GM19395 (cell line): ENCODE measurements around the gene AOPEP.

Experiments
- ATAC-seq: cut with Tn5 transposase; IDR thresholded peaks from one replicate; pipeline ENCODE4 v1.9.1; 2021; ENCODE audit warnings: mild to moderate bottlenecking, moderate library complexity; ENCODE audit not compliant: unreplicated experiment

The AOPEP gene

GRCh38 chr9:94726495-94727191 lies at the start of gene AOPEP:
Gene AOPEP (plus strand): TSS chr9:94726699. CDS start chr9:94759784, 33,085 bp downstream.
- ATAC-seq, result peak; percentile 95

- ATAC-seq, result no peak
These were observed 48.6 kb upstream of the AOPEP start for GRCh38 chr9:94677929-94678328.

- ATAC-seq, result no peak
These were observed 46.9 kb upstream of the AOPEP start for GRCh38 chr9:94679587-94679986.

GRCh38 chr9:94680020-94680419 lies 46.5 kb upstream of the AOPEP start:
- ATAC-seq, result no peak

- ATAC-seq, result no peak
These were observed 45.9 kb upstream of the AOPEP start for GRCh38 chr9:94680621-94681020.

GRCh38 chr9:94681508-94681907 lies 45.0 kb upstream of the AOPEP start:
- ATAC-seq, result no peak

- ATAC-seq, result no peak
These were observed 41.1 kb upstream of the AOPEP start for GRCh38 chr9:94685359-94685758.

- ATAC-seq, result no peak
These were observed 39.0 kb upstream of the AOPEP start for GRCh38 chr9:94687451-94687850.

- no peak for ATAC-seq
These were observed 36.2 kb upstream of the AOPEP start for GRCh38 chr9:94690344-94690743.

- no peak for ATAC-seq
These were observed 33.9 kb upstream of the AOPEP start for GRCh38 chr9:94692601-94693000.

GRCh38 chr9:94693485-94694204 lies 32.9 kb upstream of the AOPEP start:
- no peak for ATAC-seq

- ATAC-seq, result no peak
These were observed 30.0 kb upstream of the AOPEP start for GRCh38 chr9:94696545-94696944.

- no peak for ATAC-seq
These were observed 28.4 kb upstream of the AOPEP start for GRCh38 chr9:94697972-94698581.

GRCh38 chr9:94699715-94700373 lies 26.7 kb upstream of the AOPEP start:
- no peak for ATAC-seq

GRCh38 chr9:94700445-94700844 lies 26.1 kb upstream of the AOPEP start:
- no peak for ATAC-seq

- no peak for ATAC-seq
These were observed 22.9 kb upstream of the AOPEP start for GRCh38 chr9:94703488-94704140.

- ATAC-seq, result no peak
These were observed 21.3 kb upstream of the AOPEP start for GRCh38 chr9:94705162-94705702.

- ATAC-seq, result no peak
These were observed 19.6 kb upstream of the AOPEP start for GRCh38 chr9:94706922-94707321.

GRCh38 chr9:94713436-94714215 lies 12.9 kb upstream of the AOPEP start:
- no peak for ATAC-seq

- no peak for ATAC-seq
These were observed 12.0 kb upstream of the AOPEP start for GRCh38 chr9:94714494-94714893.
